WERI-Rb-1 (cell line): ENCODE results near the gene CEACAM7.
"Not testable (repeated sequence)": the region's sequence is repeated elsewhere in the genome, so short reads cannot be mapped to it uniquely, and the experiment has no call there.

Experiments used
- DNase-seq: peaks from one replicate; pipeline ENCODE4 v3.0.0-alpha.2; 2020
- H3K27ac ChIP-seq: fragments of 250-450 bp; sonication (Bioruptor Pico); 2 replicates; pipeline ENCODE4 v1.5.1; 2020; ENCODE audit warnings: mild to moderate bottlenecking, moderate library complexity
- H3K27me3 ChIP-seq: fragments of 250-450 bp; sonication (Bioruptor Pico); 2 replicates; pipeline ENCODE4 v1.5.1; 2021; ENCODE audit warnings: mild to moderate bottlenecking, low read depth, moderate library complexity; ENCODE audit not compliant: insufficient read depth, severe bottlenecking
- H3K36me3 ChIP-seq: fragments of 250-450 bp; sonication (Bioruptor Pico); 2 replicates; pipeline ENCODE4 v1.5.1; 2020; ENCODE audit warnings: mild to moderate bottlenecking, moderate library complexity
- H3K4me3 ChIP-seq: 2 replicates; pipeline ENCODE4 v1.5.1; 2011; ENCODE audit warnings: low read depth, mild to moderate bottlenecking, control low read depth, low read length
- H3K9me3 ChIP-seq: fragments of 250-450 bp; sonication (Bioruptor Pico); 2 replicates; pipeline ENCODE4 v1.5.1; 2021; ENCODE audit warnings: mild to moderate bottlenecking, moderate library complexity; ENCODE audit not compliant: severe bottlenecking
- CTCF ChIP-seq: IDR thresholded peaks from 2 replicates; pipeline ENCODE4 v1.5.1; 2011; ENCODE audit warnings: low read depth, mild to moderate bottlenecking, control low read depth, inconsistent platforms, low read length

The CEACAM7 gene

GRCh38 chr19:41718761-41719160, 30.7 kb upstream of the CEACAM7 start:
- Histone ChIP-seq H3K27ac (no peak overlapping the region), H3K36me3 (no peaks in the 10 kb centered on the region), H3K27me3 (peaks cover 92% of the 10 kb centered on the region), H3K4me3 (no peak overlapping the region), H3K9me3 (no peaks in the 10 kb centered on the region)
- no peak for DNase-seq
- TF ChIP-seq CTCF: no peak

- TF ChIP-seq CTCF: no peak
- no peak for DNase-seq
- Histone ChIP-seq H3K9me3 (no peaks in the 10 kb centered on the region), H3K27ac (no peak overlapping the region), H3K27me3 (peaks cover 95% of the 10 kb centered on the region), H3K36me3 (no peaks in the 10 kb centered on the region), H3K4me3 (no peak overlapping the region)
These were observed 26.5 kb upstream of the CEACAM7 start for GRCh38 chr19:41714598-41714997.

- no peak for DNase-seq
- no peak overlapping the region for H3K4me3 ChIP-seq
- no peak overlapping the region for H3K27ac ChIP-seq
- no peaks in the 10 kb centered on the region for H3K36me3 ChIP-seq
- peaks cover 87% of the 10 kb centered on the region for H3K27me3 ChIP-seq
- H3K9me3 ChIP-seq: no peaks in the 10 kb centered on the region
- no peak for TF ChIP-seq CTCF
These were observed 23.5 kb upstream of the CEACAM7 start for GRCh38 chr19:41711376-41712261.

- peaks cover 86% of the 10 kb centered on the region for H3K27me3 ChIP-seq
- no peak for TF ChIP-seq CTCF
- no peak for DNase-seq
These were observed 22.0 kb upstream of the CEACAM7 start for GRCh38 chr19:41709951-41710645.

GRCh38 chr19:41709516-41709915, 21.4 kb upstream of the CEACAM7 start:
- H3K27ac ChIP-seq, H3K4me3 ChIP-seq, DNase-seq, H3K36me3 ChIP-seq, H3K9me3 ChIP-seq: not testable (repeated sequence)
- peaks cover 86% of the 10 kb centered on the region for H3K27me3 ChIP-seq

More at GRCh38 chr19:41709951-41710645, 22.0 kb upstream of the CEACAM7 start:
- no peak overlapping the region for H3K4me3 ChIP-seq
- no peaks in the 10 kb centered on the region for H3K36me3 ChIP-seq
- H3K9me3 ChIP-seq: no peaks in the 10 kb centered on the region
- no peak overlapping the region for H3K27ac ChIP-seq

GRCh38 chr19:41708481-41708880, 20.4 kb upstream of the CEACAM7 start, which contains the start of gene CEACAM5:
Gene CEACAM5, plus strand, starts transcription at chr19:41708626. Its CDS starts 106 bp downstream, at chr19:41708732.
- H3K36me3 ChIP-seq: no peaks in the 10 kb centered on the region
- no peak within 1 kb of the TSS for H3K4me3 ChIP-seq
- TF ChIP-seq CTCF: no peak
- peaks cover 85% of the 10 kb centered on the region for H3K27me3 ChIP-seq
- H3K27ac ChIP-seq: no peak within 1 kb of the TSS
- no peaks in the 10 kb centered on the region for H3K9me3 ChIP-seq
- no peak for DNase-seq
